Skeletal muscle tissue (tissue), 4 donors: ENCODE data around the gene RTN4RL1. TPM values are rescaled to one million over a fixed set of nuclear protein-coding genes. Genes with fewer than 3 reads are reported as not detected.

Source experiments
- H3K27ac ChIP-seq: one replicate; pipeline ENCODE4 v1.7.0; 2013; ENCODE audit warnings: mild to moderate bottlenecking, low read depth, low read length, inconsistent platforms
- H3K27me3 ChIP-seq, 3 donors: one replicate each; pipeline ENCODE4 v1.7.0; 2013; ENCODE audit warnings: low read length in 3 of 3; ENCODE audit not compliant: control insufficient read depth in 3 of 3, insufficient read depth in 3 of 3
- H3K36me3 ChIP-seq, 3 donors: one replicate each; pipeline ENCODE4 v1.7.0; 2013; ENCODE audit warnings: low read length in 3 of 3; ENCODE audit not compliant: control insufficient read depth in 3 of 3, insufficient read depth in 3 of 3
- H3K4me1 ChIP-seq, 3 donors: one replicate each; pipeline ENCODE4 v1.7.0; 2013; ENCODE audit warnings: low read length in 3 of 3, mild to moderate bottlenecking in 3 of 3; ENCODE audit not compliant: control insufficient read depth in 3 of 3, insufficient read depth in 3 of 3
- H3K4me3 ChIP-seq, 3 donors: one replicate each; pipeline ENCODE4 v1.7.0; 2013; ENCODE audit warnings: low read length in 3 of 3
- H3K9ac ChIP-seq, 3 donors: one replicate each; pipeline ENCODE4 v1.7.0; 2013; ENCODE audit warnings: low read length in 3 of 3, mild to moderate bottlenecking in 3 of 3, moderate library complexity in 2 of 3, low read depth in 1 of 3
- H3K9me3 ChIP-seq, 3 donors: one replicate each; pipeline ENCODE4 v1.7.0; 2013; ENCODE audit warnings: low read length in 3 of 3; ENCODE audit not compliant: control insufficient read depth in 3 of 3
- total RNA-seq: library from RNA; depleted of rRNA; stranded (reverse); fragments of >200 nt; gene quantifications from one replicate; pipeline ENCODE4 v1.2.3, GENCODE V29; 2014
- donor health status: Osteomylitis.

Gene RTN4RL1
- total RNA-seq, 1 donor from 2014 or later, result 1.0 TPM

- H3K27ac ChIP-seq, result peak overlapping the region; percentile 86
- H3K27me3 ChIP-seq, result no peaks in the 10 kb centered on the region
- no peaks in the 10 kb centered on the region for H3K9me3 ChIP-seq
- H3K36me3 ChIP-seq, result peaks cover 49 to 51% (median 50%) of the 10 kb centered on the region in 3 donors
- peak overlapping the region in 2 of 3 donors; percentile 87 to 89 for H3K9ac ChIP-seq
- H3K4me3 ChIP-seq, result peak overlapping the region; percentile 71 to 90 (median 83)
- H3K4me1 ChIP-seq, result peaks cover 17 to 35% (median 24%) of the 10 kb centered on the region in 3 donors
Measured at GRCh38 chr17:2040942-2041560, 15.9 kb upstream of the RTN4RL1 start.

- Histone ChIP-seq H3K4me3 (no peak overlapping the region), H3K4me1 (peaks cover 17 to 35% (median 24%) of the 10 kb centered on the region in 3 donors), H3K27ac (no peak overlapping the region), H3K36me3 (peaks cover 56 to 57% (median 56%) of the 10 kb centered on the region in 3 donors), H3K27me3 (no peaks in the 10 kb centered on the region), H3K9me3 (no peaks in the 10 kb centered on the region), H3K9ac (no peak overlapping the region)
Measured at GRCh38 chr17:2040219-2040827, 15.2 kb upstream of the RTN4RL1 start.

GRCh38 chr17:2037155-2037554 is 12.0 kb upstream of the RTN4RL1 start:
- Histone ChIP-seq H3K9ac (no peak overlapping the region), H3K9me3 (no peaks in the 10 kb centered on the region), H3K36me3 (peaks cover 48 to 56% (median 52%) of the 10 kb centered on the region in 3 donors), H3K27ac (no peak overlapping the region), H3K4me3 (no peak overlapping the region), H3K27me3 (no peaks in the 10 kb centered on the region), H3K4me1 (peaks cover 1 to 20% (median 11%) of the 10 kb centered on the region in 3 donors)

- Histone ChIP-seq H3K36me3 (peaks cover 48 to 54% (median 48%) of the 10 kb centered on the region in 3 donors), H3K27ac (no peak overlapping the region), H3K4me3 (no peak overlapping the region), H3K27me3 (no peaks in the 10 kb centered on the region), H3K4me1 (peaks cover 12 to 24% (median 16%) of the 10 kb centered on the region in 3 donors), H3K9me3 (no peaks in the 10 kb centered on the region), H3K9ac (no peak overlapping the region)
Measured at GRCh38 chr17:2035541-2036488, 10.7 kb upstream of the RTN4RL1 start.

DNA sequence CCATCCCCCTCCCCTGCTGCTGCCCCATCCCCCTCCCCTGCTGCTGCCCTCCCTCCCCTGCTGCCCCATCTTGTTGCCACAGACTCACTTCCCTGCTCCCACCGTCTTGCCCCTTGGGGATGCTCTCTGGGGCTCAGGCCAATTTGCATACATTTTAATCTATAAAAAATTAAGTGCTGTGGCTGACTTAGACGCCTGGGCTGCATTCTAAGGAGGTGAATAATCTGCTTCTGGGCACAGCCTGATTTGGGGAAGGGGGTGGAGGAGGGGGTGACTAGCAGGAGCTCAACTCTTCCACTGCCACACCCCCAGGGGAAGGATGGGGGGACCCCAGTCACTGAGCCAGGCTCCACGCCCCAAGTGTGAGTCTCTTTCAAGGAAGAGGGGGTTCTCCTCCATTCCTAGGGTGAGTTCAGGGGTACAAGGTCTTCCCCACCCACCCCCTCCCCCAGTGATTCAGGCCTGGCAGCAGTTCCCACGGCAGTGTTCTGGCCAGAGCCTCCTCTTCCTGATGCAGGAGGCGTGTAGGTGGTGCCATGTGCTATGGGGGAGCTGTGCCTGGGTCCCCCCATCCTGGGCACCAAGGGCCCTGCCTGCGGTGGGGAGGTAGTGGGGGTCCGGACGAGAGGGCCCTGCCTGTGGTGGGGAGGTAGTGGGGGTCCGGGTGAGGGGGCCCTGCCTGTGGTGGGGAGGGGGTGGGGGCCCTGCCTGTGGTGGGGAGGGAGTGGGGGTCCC is 9.8 kb upstream of the RTN4RL1 start:
- no peaks in the 10 kb centered on the region for H3K27me3 ChIP-seq
- H3K9me3 ChIP-seq, result no peaks in the 10 kb centered on the region
- no peak overlapping the region for H3K4me3 ChIP-seq
- H3K36me3 ChIP-seq, result peaks cover 41 to 51% (median 43%) of the 10 kb centered on the region in 3 donors
- H3K27ac ChIP-seq, result no peak overlapping the region
- peaks cover 16 to 28% (median 19%) of the 10 kb centered on the region in 3 donors for H3K4me1 ChIP-seq
- no peak overlapping the region for H3K9ac ChIP-seq

DNA sequence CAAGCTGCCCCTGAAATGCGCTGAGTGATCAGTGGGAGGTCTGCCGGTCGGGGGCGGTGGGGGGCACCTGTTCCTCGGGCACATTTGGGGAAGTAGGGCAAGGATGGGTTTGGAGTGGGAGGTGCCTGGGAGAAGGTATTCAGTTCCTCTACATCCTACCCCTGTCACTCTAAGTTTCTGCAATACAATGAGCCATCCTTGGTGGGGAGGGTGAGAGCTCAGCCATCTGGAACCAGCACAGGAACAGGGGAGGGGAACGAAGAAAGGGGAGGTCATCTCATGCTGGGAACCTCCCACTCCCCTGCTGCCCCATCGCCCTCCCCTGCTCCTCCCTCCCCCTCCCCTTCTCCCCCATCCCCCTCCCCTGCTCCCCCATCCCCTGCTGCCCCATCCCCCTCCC is 9.0 kb upstream of the RTN4RL1 start:
- Histone ChIP-seq H3K9ac (no peak overlapping the region), H3K27ac (no peak overlapping the region), H3K27me3 (peaks cover 0 to 2% (median 0%) of the 10 kb centered on the region in 3 donors), H3K9me3 (no peaks in the 10 kb centered on the region), H3K4me3 (no peak overlapping the region), H3K36me3 (peaks cover 36 to 47% (median 40%) of the 10 kb centered on the region in 3 donors), H3K4me1 (peaks cover 16 to 32% (median 23%) of the 10 kb centered on the region in 3 donors)

DNA sequence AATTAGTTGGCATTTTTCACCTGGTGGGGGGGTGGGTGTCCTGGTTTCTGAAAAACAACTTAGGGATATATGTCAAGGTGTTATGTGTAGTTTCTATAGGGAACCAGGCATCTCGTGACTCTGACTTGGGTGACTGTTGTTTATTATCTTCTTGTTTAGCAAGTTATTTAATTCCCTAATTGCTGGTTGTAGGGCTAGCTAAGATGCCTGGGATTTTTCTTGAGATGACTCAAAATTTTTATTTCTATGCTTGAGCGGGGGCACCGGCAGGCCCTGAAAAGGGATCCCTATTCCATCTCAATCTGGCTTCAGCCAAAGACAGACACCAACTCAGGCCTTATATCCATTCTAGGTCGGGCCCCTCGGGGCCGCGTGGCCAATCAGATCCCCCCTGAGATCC is 8.0 kb upstream of the RTN4RL1 start:
- peaks cover 3 to 12% (median 7%) of the 10 kb centered on the region in 3 donors for H3K27me3 ChIP-seq
- no peak overlapping the region for H3K9ac ChIP-seq
- H3K9me3 ChIP-seq, result no peaks in the 10 kb centered on the region
- H3K4me3 ChIP-seq, result no peak overlapping the region
- peaks cover 16 to 32% (median 23%) of the 10 kb centered on the region in 3 donors for H3K4me1 ChIP-seq
- peaks cover 29 to 39% (median 33%) of the 10 kb centered on the region in 3 donors for H3K36me3 ChIP-seq
- H3K27ac ChIP-seq, result no peak overlapping the region

DNA sequence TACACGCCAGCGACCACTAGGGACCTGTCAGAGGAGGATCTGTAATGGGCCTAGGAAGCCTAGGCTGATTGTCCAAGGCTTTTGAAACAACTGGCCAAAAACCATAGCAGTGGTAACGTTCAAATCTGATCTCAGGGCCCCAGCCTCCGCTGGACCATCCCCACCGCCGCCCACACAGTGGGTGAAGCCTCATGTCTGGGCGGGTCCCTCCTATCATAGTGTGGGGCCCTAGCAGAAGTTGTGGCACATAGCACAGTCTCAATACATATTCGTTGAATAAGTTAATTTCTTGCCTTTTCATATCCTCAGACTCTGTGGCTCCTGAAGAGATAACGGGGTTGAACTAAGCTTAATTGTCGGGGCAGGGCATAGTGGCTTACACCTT is 5.6 kb upstream of the RTN4RL1 start:
- Histone ChIP-seq H3K27ac (peak overlapping the region; percentile 88), H3K36me3 (peaks cover 9 to 16% (median 15%) of the 10 kb centered on the region in 3 donors), H3K27me3 (peaks cover 10 to 28% (median 18%) of the 10 kb centered on the region in 3 donors), H3K9me3 (no peaks in the 10 kb centered on the region), H3K4me1 (peaks cover 21 to 37% (median 28%) of the 10 kb centered on the region in 3 donors), H3K9ac (peak overlapping the region; percentile 96 to 99 (median 97)), H3K4me3 (peak overlapping the region; percentile 97 to 100 (median 98))
